DOHH2 (cell line): ENCODE results near the gene RELB.

Source experiments
- H3F3A ChIP-seq: fragments of 200-600 bp; sonication (generic), shearing (Covaris generic); 2 replicates; pipeline ENCODE4 v1.6.0; 2016; ENCODE audit warnings: antibody characterized with exemption, mild to moderate bottlenecking; ENCODE audit not compliant: control insufficient read depth, insufficient read depth
- H3K27ac ChIP-seq: fragments of 200-600 bp; sonication (generic); 2 replicates; pipeline ENCODE4 v1.5.1; 2014; ENCODE audit warnings: low read depth, mild to moderate bottlenecking, low read length, moderate library complexity
- H3K27me3 ChIP-seq: fragments of 200-600 bp; sonication (generic); 2 replicates; pipeline ENCODE4 v1.6.1; 2014; ENCODE audit warnings: mild to moderate bottlenecking, low read length, mixed read lengths; ENCODE audit not compliant: control insufficient read depth
- H3K36me3 ChIP-seq: fragments of 200-600 bp; sonication (generic); 2 replicates; pipeline ENCODE4 v1.6.1; 2014; ENCODE audit warnings: mild to moderate bottlenecking, low read length, moderate library complexity, mixed read lengths; ENCODE audit not compliant: control insufficient read depth
- H3K4me1 ChIP-seq: fragments of 200-600 bp; sonication (generic); 2 replicates; pipeline ENCODE4 v1.6.1; 2014; ENCODE audit warnings: mild to moderate bottlenecking, low read length, mixed read lengths; ENCODE audit not compliant: control insufficient read depth
- H3K4me2 ChIP-seq: fragments of 200-600 bp; sonication (generic); 2 replicates; pipeline ENCODE4 v1.6.0; 2014; ENCODE audit warnings: mild to moderate bottlenecking, low read length, moderate library complexity
- H3K4me3 ChIP-seq: fragments of 200-600 bp; sonication (generic); 2 replicates; pipeline ENCODE4 v1.5.1; 2014; ENCODE audit warnings: mild to moderate bottlenecking, low read length, mixed read lengths
- H3K79me2 ChIP-seq: fragments of 200-600 bp; sonication (generic); 2 replicates; pipeline ENCODE4 v1.6.1; 2014; ENCODE audit warnings: mild to moderate bottlenecking, low read length, mixed read lengths; ENCODE audit not compliant: control insufficient read depth
- H3K9me2 ChIP-seq: fragments of 200-600 bp; sonication (generic); replicated peaks from 2 replicates; pipeline ENCODE4 v1.6.1; 2014; ENCODE audit warnings: mild to moderate bottlenecking, low read length, mixed read lengths; ENCODE audit not compliant: control insufficient read depth
- H3K9me3 ChIP-seq: fragments of 200-600 bp; sonication (generic); 2 replicates; pipeline ENCODE4 v1.6.1; 2014; ENCODE audit warnings: antibody characterized with exemption, low read length, mixed read lengths; ENCODE audit not compliant: control insufficient read depth, insufficient read depth
- H4K20me1 ChIP-seq: fragments of 200-600 bp; sonication (generic); 2 replicates; pipeline ENCODE4 v1.6.0; 2014; ENCODE audit warnings: low read depth, mild to moderate bottlenecking, antibody characterized with exemption, low read length, moderate library complexity; ENCODE audit not compliant: control insufficient read depth, insufficient read depth
- EZH2phosphoT487 ChIP-seq: fragments of 200-600 bp; sonication (generic); IDR thresholded peaks from 2 replicates; pipeline ENCODE4 v1.6.1; 2017; ENCODE audit warnings: borderline replicate concordance, mild to moderate bottlenecking, antibody characterized with exemption, low read length, moderate library complexity, mixed read lengths
- TF ChIP-seq, protein P1 (sequence below): fragments of 200-600 bp; sonication (generic); IDR thresholded peaks from one replicate; pipeline ENCODE4 v1.5.1; 2014; ENCODE audit warnings: antibody characterized with exemption, mild to moderate bottlenecking, low read depth, low read length; ENCODE audit not compliant: poor library complexity, severe bottlenecking

The RELB gene

DNA sequence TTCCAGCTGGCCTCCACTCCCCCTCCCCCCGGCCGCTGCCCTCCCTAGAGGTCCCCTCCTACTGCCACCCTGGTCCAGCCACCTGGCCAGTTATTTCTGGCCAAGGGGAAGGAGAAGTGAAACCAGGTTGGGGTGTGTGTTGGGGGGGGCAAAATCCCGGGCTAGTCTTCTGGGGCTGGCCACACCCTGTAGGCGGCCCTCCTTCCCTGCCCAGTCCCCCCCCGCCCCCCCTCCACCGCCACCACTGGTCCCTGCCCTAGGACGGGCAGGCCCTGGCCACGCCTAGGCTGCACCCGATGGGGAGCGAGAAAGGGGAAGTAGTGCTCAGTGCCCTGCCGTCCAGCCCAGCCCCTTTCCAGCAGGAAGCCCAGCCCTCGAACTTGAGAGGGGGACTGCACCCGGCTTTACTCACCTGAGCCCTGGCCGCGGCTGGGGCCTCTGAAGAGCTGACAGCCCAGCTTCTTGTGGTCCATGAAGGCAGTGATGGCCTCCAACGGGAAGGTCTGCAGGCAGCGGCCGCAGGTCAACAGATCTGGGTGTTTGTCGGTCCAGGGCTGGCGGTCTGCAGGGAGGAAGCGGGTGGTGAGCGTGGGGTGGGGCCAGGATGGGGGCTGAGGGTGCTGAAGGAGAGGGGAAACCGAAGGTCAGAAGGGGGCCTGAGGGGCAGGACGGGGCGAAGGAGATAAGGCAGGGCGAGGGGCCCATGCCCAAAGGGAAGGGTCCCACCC, 74.2 kb downstream of the RELB start:
- H3K4me3 ChIP-seq, result peak overlapping the region; percentile 95
- H3K4me1 ChIP-seq, result peaks cover 55% of the 10 kb centered on the region
- H3K9me3 ChIP-seq, result no peaks in the 10 kb centered on the region
- peaks cover 66% of the 10 kb centered on the region for H3K36me3 ChIP-seq
- H3K9me2 ChIP-seq, result no peaks in the 10 kb centered on the region
- peak overlapping the region; percentile 92 for H3K27ac ChIP-seq
- H3K27me3 ChIP-seq, result no peaks in the 10 kb centered on the region
- H3K79me2 ChIP-seq, result peaks cover 90% of the 10 kb centered on the region
- H3K4me2 ChIP-seq, result peak overlapping the region; percentile 75
- TF ChIP-seq, protein P1, sequence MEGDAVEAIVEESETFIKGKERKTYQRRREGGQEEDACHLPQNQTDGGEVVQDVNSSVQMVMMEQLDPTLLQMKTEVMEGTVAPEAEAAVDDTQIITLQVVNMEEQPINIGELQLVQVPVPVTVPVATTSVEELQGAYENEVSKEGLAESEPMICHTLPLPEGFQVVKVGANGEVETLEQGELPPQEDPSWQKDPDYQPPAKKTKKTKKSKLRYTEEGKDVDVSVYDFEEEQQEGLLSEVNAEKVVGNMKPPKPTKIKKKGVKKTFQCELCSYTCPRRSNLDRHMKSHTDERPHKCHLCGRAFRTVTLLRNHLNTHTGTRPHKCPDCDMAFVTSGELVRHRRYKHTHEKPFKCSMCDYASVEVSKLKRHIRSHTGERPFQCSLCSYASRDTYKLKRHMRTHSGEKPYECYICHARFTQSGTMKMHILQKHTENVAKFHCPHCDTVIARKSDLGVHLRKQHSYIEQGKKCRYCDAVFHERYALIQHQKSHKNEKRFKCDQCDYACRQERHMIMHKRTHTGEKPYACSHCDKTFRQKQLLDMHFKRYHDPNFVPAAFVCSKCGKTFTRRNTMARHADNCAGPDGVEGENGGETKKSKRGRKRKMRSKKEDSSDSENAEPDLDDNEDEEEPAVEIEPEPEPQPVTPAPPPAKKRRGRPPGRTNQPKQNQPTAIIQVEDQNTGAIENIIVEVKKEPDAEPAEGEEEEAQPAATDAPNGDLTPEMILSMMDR, result no peak
- no peak for TF ChIP-seq EZH2phosphoT487
- H3F3A ChIP-seq, result peaks cover 29% of the 10 kb centered on the region
- H4K20me1 ChIP-seq, result peaks cover 14% of the 10 kb centered on the region

DNA sequence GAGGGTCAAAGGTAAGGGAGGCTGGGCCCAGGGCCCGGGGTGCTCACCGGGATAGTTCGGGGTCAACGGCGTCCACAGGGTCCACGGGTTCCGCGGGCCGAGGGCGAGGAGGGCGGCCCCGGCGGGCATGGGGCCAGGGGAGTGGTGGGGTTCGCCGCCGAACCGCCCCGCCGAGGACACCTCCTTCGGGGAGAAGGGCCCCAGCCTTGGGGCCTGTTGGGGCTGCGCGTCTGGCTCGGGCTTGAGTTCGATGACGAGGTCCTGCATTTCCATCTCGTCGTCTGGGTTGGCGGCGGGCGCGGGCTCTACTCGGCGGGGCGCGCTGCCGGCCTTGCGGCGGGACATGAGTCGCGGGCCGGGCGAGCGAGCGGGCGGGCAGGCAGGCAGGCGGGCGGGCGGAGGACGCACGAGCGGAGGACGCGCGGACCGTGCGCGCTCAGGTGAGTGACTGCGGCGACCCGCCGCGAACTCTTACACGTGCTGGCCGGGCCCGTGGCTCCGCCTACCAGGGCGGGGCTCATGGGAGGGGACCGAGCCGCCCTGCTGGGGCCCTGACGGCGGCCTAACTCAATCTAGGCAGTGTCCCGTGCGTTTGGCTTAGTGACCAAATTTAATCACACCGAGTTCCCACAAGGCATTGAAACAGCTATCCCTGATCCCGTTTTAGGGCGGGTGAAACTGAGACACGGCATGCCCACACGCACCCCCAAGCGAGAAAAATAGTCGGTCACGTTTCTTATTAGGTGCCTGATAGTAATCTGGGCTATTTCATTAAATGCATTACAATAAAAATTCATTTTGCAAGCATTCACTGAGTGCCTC, 75.0 kb downstream of the RELB start, which contains the start of gene ZNF296:
Gene ZNF296, minus strand, starts transcription at position 450 of the 822 bp plus-strand sequence. Its CDS starts 105 bp downstream, at position 345.
- peaks cover 17% of the 10 kb centered on the region for H4K20me1 ChIP-seq
- peak within 1 kb of the TSS; percentile 95 for H3K4me3 ChIP-seq
- H3K27ac ChIP-seq, result peak within 1 kb of the TSS; percentile 92
- no peaks in the 10 kb centered on the region for H3K9me2 ChIP-seq
- peak within 1 kb of the TSS; percentile 75 for H3K4me2 ChIP-seq
- H3K79me2 ChIP-seq, result peaks cover 91% of the 10 kb centered on the region
- peaks cover 29% of the 10 kb centered on the region for H3F3A ChIP-seq
- H3K4me1 ChIP-seq, result peaks cover 57% of the 10 kb centered on the region
- H3K36me3 ChIP-seq, result peaks cover 66% of the 10 kb centered on the region
- TF ChIP-seq, protein P1, result no peak
- no peak for TF ChIP-seq EZH2phosphoT487
- H3K27me3 ChIP-seq, result no peaks in the 10 kb centered on the region
- H3K9me3 ChIP-seq, result no peaks in the 10 kb centered on the region

DNA sequence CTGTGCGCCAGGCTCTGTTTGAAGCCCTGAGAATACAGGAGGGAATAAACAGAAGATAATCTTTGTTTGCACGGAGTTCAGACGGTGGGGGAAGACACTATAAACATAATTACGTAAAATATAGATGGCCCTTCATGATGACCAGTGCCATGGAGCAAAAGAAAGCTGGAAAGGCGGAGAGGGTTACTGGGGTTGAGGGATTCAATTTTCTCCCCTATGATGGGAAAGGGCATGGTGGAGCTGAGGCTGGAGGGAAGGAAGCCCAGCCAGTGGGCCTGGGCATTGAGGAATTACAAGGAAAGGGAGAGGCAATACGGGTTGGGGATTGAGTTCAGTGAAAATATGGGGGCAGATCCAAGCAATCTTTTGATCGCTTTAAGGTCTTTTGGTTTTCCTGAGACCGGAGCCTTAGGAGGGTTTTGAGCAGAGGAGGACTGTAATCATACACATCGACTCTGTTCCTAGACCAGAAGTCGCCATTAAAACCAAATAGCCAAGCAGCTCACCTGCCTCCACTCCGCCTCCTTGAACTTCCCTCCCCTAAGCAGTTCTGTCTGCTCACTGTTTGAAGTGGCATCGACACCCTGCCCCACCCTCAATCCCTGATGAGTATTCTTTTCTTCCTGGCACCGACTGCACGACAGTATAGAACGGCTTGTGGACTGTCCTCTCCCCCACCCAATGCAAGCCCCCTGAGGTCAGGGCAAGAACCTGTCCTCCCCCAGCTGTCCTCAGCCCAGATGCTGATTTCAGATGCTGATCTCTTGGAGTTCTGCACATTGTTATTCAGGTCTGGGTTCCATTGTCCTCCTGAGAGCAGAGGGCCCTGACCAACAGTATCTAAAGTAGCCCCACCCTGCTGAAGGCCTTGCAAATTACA, 75.8 kb downstream of the RELB start:
- H3K27me3 ChIP-seq, result no peaks in the 10 kb centered on the region
- H3K36me3 ChIP-seq, result peaks cover 66% of the 10 kb centered on the region
- H3K4me1 ChIP-seq, result peaks cover 62% of the 10 kb centered on the region
- no peaks in the 10 kb centered on the region for H3K9me3 ChIP-seq
- H3K4me2 ChIP-seq, result peak overlapping the region; percentile 75
- TF ChIP-seq EZH2phosphoT487, result no peak
- TF ChIP-seq, protein P1, result no peak
- H3K79me2 ChIP-seq, result peaks cover 91% of the 10 kb centered on the region
- H3F3A ChIP-seq, result peaks cover 27% of the 10 kb centered on the region
- H3K9me2 ChIP-seq, result no peaks in the 10 kb centered on the region
- H3K4me3 ChIP-seq, result peak overlapping the region; percentile 95
- H3K27ac ChIP-seq, result peak overlapping the region; percentile 92
- H4K20me1 ChIP-seq, result peaks cover 18% of the 10 kb centered on the region
